ENCODE data around the gene KCNA2. TPM values are rescaled to one million over a fixed set of nuclear protein-coding genes. Genes with fewer than 3 reads are reported as not detected.

Gene KCNA2
- total and polyA plus RNA-seq, 2 of the 13 experiments (the other 11 are each of a cell fraction or from before 2014, with no cell fraction given) = not detected

GRCh38 chr1:110554871-110555801 is 51.0 kb downstream of the KCNA2 start (continued):
- TF ChIP-seq RAD21 (CRISPR knock-in tag; IDR thresholded peaks at IDR 0.05) = peak; percentile 63
- TF ChIP-seq ZKSCAN8 (CRISPR knock-in tag; IDR thresholded peaks at IDR 0.05; ENCODE audit: borderline replicate concordance) = no peak
- peak in 1 of 2 experiments; percentile 53; a peak in 1 of 4 replicates for TF ChIP-seq HMGXB4 (CRISPR knock-in tag; IDR thresholded peaks at IDR 0.05; ENCODE audit: borderline replicate concordance in 1 of 2, low read depth in 1 of 2)
- peak; percentile 51; the same call in 1 of the 2 replicates for TF ChIP-seq ZFP91 (CRISPR knock-in tag; IDR thresholded peaks at IDR 0.05; ENCODE audit: borderline replicate concordance)
- TF ChIP-seq SP4 (CRISPR knock-in tag; IDR thresholded peaks at IDR 0.05) = 0 out of 2 replicates have a peak, but pooled peaks have one; percentile 5
- TF ChIP-seq AFF4 (CRISPR knock-in tag; IDR thresholded peaks at IDR 0.05) = no peak
- TF ChIP-seq PBX3 (CRISPR knock-in tag; IDR thresholded peaks at IDR 0.05; ENCODE audit: borderline replicate concordance) = no peak
- 0 out of 2 replicates have a peak, but pooled peaks have one; percentile 15 for TF ChIP-seq TBX2 (CRISPR knock-in tag; IDR thresholded peaks at IDR 0.05; ENCODE audit: borderline replicate concordance)
- TF ChIP-seq XRCC5 (optimal IDR thresholded peaks at IDR 0.05; ENCODE audit: low read length) = peak; percentile 81
- no peak for TF ChIP-seq EP300 (IDR thresholded peaks at IDR 0.05; ENCODE audit: low read depth in 2 of 2, low read length in 2 of 2)
- no peak for TF ChIP-seq EP300 (CRISPR knock-in tag; IDR thresholded peaks at IDR 0.05; ENCODE audit: borderline replicate concordance)
- peak; percentile 55; the same call in 1 of the 2 replicates for TF ChIP-seq ZNF501 (CRISPR knock-in tag; IDR thresholded peaks at IDR 0.05)
- TF ChIP-seq ZNF782 (CRISPR knock-in tag; IDR thresholded peaks at IDR 0.05; ENCODE audit: borderline replicate concordance) = 0 out of 2 replicates have a peak, but pooled peaks have one; percentile 23
- peak; percentile 59; the same call in 1 of the 2 replicates for TF ChIP-seq HIVEP1 (CRISPR knock-in tag; IDR thresholded peaks at IDR 0.05)
- no peak for TF ChIP-seq BRF2 (CRISPR knock-in tag; IDR thresholded peaks at IDR 0.05)
- no peak for TF ChIP-seq ZNF510 (CRISPR knock-in tag; IDR thresholded peaks at IDR 0.05; ENCODE audit: low read depth)
